Astrocyte (in vitro differentiated cells and primary cell): ENCODE measurements around the gene RHPN2.

Experiments used
- CTCF ChIP-seq: IDR thresholded peaks from 2 replicates; pipeline ENCODE4 v1.5.1; 2011; ENCODE audit warnings: low read depth, mild to moderate bottlenecking, inconsistent platforms, low read length, moderate library complexity; ENCODE audit not compliant: insufficient read depth
- EZH2 ChIP-seq: IDR thresholded peaks from 2 replicates; pipeline ENCODE4 v1.6.1; 2012; ENCODE audit warnings: mild to moderate bottlenecking, low read length, inconsistent platforms; ENCODE audit not compliant: insufficient read depth

GRCh38 chr19:33047422-33047821, 17.3 kb downstream of the RHPN2 start:
- no peak for TF ChIP-seq CTCF
- TF ChIP-seq EZH2 = no peak
